Ectodermal cell (in vitro differentiated cells): Measurements from ENCODE around the gene TMEM86B.
A peak's percentile ranks its signal among the peaks of the same experiment; 100 is the strongest.
"Not testable (repeated sequence)": the region's sequence is repeated elsewhere in the genome, so short reads cannot be mapped to it uniquely, and the experiment has no call there.

Experiments used
- H3K27ac ChIP-seq: 2 replicates; pipeline ENCODE4 v1.7.0; 2013; ENCODE audit warnings: mild to moderate bottlenecking, low read depth, low read length; ENCODE audit not compliant: insufficient read depth, poor library complexity, severe bottlenecking
- H3K27me3 ChIP-seq: 2 replicates; pipeline ENCODE4 v1.7.0; 2013; ENCODE audit warnings: mild to moderate bottlenecking, low read length; ENCODE audit not compliant: insufficient read depth, control insufficient read depth, poor library complexity, severe bottlenecking
- H3K36me3 ChIP-seq: one replicate; pipeline ENCODE4 v1.7.0; 2013; ENCODE audit warnings: low read length; ENCODE audit not compliant: control insufficient read depth, insufficient read depth
- H3K4me1 ChIP-seq: one replicate; pipeline ENCODE4 v1.7.0; 2013; ENCODE audit warnings: low read length; ENCODE audit not compliant: control insufficient read depth, insufficient read depth
- H3K4me3 ChIP-seq: 2 replicates; pipeline ENCODE4 v1.7.0; 2013; ENCODE audit warnings: low read depth, low read length, control low read depth; ENCODE audit not compliant: insufficient read depth
- H3K9me3 ChIP-seq: 2 replicates; pipeline ENCODE4 v1.7.0; 2013; ENCODE audit warnings: mild to moderate bottlenecking, low read length, moderate library complexity; ENCODE audit not compliant: control insufficient read depth
- WGBS, 2 experiments: methylation state at CpG; one replicate each; pipeline ENCODE4 v1.1.7; 2013; ENCODE audit warnings: missing lambda C conversion rate in 2 of 2; 5-methylcytosine and 5-hydroxymethylcytosine counted together

Gene TMEM86B

DNA sequence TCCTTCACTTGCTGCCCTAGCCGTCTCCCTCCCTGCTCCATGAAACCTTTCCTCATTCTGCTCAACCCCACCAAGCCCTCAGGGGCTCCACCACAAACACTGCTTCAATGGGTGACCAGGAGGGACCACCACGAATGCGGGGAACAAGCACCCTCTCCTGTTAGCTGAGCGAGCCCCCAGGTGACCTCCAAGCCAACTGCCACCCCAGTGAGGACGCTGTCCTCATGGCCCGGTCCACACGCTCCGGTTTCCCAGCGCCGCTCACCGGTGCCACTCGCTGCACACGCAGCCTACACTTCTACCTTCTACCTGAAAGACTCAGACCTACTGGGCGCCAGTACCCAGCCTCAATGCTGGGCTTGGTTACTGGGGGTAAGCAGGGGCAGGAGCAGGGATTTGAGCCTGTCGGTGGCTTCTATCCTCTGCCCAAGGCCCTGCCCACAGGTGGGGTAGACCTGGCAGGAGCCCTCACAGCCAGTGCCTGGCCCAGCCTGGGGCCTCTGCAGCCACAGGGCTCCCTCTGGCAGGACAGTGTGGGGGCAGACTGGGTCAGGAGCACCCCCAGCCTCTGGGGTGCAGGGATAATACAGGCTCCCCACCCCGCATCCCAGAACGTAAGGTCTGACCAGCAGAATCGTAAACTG is 704 bp upstream of the TMEM86B start:
- 93 to 95% methylated on average over 18 of the region's 18 CpGs for WGBS, 2 experiments
- Histone ChIP-seq H3K27me3 (no peaks in the 10 kb centered on the region), H3K4me1 (no peaks in the 10 kb centered on the region), H3K27ac (no peak overlapping the region), H3K4me3 (no peak overlapping the region), H3K9me3 (no peaks in the 10 kb centered on the region), H3K36me3 (peaks cover 8% of the 10 kb centered on the region)

DNA sequence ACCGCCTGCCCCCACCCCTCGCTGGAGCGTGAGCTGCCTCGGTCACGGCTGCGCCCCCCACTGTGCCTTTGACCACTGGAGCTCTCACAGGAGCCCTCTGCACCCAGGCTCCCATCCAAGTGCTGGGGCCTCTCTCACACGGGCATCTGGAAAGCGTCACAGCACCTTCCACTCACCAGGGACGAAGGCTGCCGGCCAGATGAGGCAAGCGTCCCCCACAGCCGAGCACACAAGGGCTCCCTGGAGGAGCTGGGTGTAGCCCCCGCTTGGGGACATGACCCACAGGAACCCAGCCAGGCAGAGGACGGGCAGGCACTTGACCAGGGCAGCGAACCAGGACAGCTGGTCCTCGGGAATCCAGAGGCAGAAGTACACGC is 560 bp downstream of the TMEM86B start:
- Histone ChIP-seq H3K9me3 (no peaks in the 10 kb centered on the region), H3K27me3 (no peaks in the 10 kb centered on the region), H3K4me1 (no peaks in the 10 kb centered on the region), H3K4me3 (no peak overlapping the region), H3K27ac (no peak overlapping the region), H3K36me3 (peaks cover 8% of the 10 kb centered on the region)
- WGBS, 2 experiments, result 86% methylated on average over 17 of the region's 17 CpGs

DNA sequence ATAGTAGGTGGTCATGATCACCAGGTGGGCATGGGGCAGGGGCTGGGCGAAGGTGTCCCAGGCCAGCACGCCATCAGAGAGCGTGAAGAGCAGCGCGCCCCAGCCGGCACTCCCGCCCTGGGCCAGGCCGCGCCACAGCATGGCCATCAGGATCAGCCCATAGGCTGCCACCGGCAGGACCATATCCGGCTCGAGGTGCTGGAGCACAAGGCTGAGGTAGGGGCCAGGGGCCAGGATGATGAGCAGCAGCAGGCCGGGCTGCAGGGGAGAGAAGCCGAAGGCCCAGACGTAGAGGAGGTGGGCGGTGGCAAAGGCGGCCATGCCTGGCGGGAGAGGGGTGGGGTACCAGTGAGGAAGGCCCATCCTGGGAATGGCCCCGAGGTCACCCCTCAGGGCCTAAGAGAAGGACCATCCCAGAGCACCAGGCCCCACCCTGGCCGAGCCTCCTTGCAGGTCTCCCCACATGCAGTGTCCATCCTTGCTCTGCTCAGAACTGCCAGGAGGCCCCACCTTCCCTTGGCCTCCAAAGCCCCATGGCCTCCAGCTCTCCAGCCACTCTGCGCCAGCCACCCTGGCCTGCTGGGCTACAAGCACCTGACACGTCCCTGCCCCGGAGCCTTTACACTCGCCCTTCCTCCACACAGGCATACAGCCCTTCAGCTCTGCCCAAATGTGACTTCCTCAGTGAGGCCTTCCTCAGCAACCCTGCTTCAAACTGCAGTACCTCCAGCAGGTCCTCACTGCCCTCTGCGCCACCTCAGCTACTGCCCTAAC is 1.1 kb downstream of the TMEM86B start:
- H3K36me3 ChIP-seq, result peaks cover 8% of the 10 kb centered on the region
- no peaks in the 10 kb centered on the region for H3K4me1 ChIP-seq
- H3K4me3 ChIP-seq, result no peak overlapping the region
- no peaks in the 10 kb centered on the region for H3K9me3 ChIP-seq
- no peak overlapping the region for H3K27ac ChIP-seq
- WGBS, 2 experiments, result 94 to 95% methylated on average over 25 of the region's 25 CpGs
- H3K27me3 ChIP-seq, result no peaks in the 10 kb centered on the region

DNA sequence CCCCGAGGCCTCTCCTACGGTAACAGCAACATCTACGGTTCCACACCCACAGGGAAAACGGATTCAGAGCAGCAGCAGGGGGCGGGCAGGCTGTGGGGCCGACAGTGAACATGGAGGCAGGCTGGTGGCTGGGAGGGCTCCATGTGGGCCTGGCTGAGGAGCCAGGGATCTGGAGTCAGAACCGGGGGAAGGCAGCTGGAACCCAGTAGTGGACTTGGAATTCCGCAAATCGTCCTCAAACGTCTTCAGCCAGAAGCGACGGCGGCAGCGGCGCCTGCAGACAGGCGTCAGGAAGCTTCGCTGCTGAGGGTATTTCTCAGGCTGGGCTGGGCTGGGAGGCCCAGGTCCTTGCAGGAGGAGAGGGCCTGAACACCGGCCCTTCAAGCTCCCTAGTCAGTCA is 1.8 kb downstream of the TMEM86B start:
- H3K9me3 ChIP-seq, result no peaks in the 10 kb centered on the region
- WGBS, 2 experiments, result 88 to 90% methylated on average over 18 of the region's 18 CpGs

DNA sequence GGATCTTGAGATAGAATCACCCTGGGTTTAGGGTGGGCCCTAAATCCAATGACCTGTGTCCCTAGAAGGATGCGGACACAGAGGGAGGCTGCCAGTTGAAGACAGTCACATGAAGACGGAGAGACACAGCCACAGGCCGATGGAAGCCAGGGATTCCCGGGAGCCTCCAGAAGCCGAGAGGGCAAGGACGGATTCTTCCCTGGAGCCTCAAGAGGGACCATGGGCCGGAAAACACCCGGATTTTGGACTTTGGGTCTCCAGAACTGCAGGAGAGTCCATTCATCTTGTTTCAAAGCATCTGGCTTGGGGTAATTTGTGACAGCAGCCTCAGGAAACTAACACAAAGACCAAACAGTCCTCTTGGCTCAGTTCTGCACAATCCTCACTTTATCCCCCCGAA is 2.3 kb downstream of the TMEM86B start:
- 91 to 93% methylated on average over 9 of the region's 9 CpGs for WGBS, 2 experiments

More for the DNA sequence above, 1.8 kb downstream of the TMEM86B start:
- no peak overlapping the region for H3K27ac ChIP-seq
- H3K36me3 ChIP-seq, result peaks cover 7% of the 10 kb centered on the region
- no peak overlapping the region for H3K4me3 ChIP-seq
- H3K27me3 ChIP-seq, result no peaks in the 10 kb centered on the region
- no peaks in the 10 kb centered on the region for H3K4me1 ChIP-seq

DNA sequence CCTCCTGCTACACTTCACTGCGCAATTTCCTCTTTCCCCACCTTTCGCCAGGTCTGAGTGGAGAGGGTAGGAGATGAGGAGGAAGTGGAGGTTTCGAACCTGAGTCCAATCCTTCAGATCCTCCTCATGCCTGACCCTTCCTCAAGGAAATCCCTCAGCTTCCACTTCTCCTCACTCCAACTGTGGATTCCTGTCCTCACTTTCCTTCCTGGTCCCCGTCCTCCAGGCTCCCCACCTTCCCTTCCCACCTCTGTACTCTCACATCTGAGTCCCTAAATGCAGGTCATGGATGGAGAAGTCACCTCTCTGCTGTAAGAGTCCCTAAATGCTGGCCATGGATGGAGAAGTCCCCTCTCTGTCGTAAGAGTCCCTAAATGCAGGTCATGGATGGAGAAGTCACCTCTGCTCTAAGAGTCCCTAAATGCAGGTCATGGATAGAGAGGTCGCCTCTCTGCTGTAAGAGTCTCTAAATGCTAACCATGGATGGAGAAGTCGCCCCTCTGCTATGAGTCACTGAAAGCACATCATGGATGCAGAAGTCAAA is 3.1 kb downstream of the TMEM86B start:
- Histone ChIP-seq H3K4me1 (no peaks in the 10 kb centered on the region), H3K27me3 (no peaks in the 10 kb centered on the region), H3K27ac (no peak overlapping the region), H3K4me3 (no peak overlapping the region), H3K36me3 (no peaks in the 10 kb centered on the region), H3K9me3 (no peaks in the 10 kb centered on the region)
- WGBS, 2 experiments, result 92 to 96% methylated on average over 5 to 7 of the region's 7 CpGs

More for the DNA sequence above, 2.3 kb downstream of the TMEM86B start:
- no peak overlapping the region for H3K4me3 ChIP-seq
- H3K9me3 ChIP-seq, result no peaks in the 10 kb centered on the region
- H3K36me3 ChIP-seq, result peaks cover 2% of the 10 kb centered on the region
- no peak overlapping the region for H3K27ac ChIP-seq
- no peaks in the 10 kb centered on the region for H3K27me3 ChIP-seq
- H3K4me1 ChIP-seq, result no peaks in the 10 kb centered on the region

DNA sequence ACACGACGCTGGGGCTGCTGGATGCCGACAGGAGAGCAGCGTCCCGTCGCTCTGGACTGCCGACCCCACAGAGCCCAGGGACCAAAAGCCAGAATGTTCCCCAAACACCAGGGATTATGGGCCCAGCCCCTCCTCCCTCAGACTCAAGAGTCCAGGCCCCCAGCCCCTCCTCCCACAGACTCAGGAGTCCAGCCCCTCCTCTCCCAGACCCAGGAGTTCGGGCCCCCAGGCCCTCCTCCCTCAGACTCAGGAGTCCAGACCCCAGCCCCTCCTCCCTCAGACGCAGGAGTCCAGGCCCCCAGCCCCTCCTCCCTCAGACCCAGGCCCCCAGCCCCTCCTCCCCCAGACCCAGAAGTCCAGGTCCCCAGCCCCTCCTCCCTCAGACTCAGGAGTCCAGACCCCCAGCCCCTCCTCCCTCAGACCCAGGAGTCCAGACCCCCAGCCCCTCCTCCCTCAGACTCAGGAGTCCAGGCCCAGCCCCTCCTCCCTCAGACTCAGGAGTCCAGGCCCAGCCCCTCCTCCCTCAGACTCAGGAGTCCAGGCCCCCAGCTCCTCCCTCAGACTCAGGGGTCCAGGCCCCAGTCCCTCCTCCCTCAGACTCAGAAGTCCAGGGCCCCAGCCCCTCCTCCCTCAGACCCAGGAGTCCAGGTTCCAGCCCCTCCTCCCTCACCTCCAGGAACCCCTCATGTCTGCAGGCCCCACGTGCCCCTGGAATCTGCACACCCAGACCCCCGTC is 3.7 kb downstream of the TMEM86B start:
- WGBS, 2 experiments, result 73 to 79% methylated on average over 10 to 11 of the region's 11 CpGs
- not testable (repeated sequence) for H3K4me1 ChIP-seq, H3K9me3 ChIP-seq, H3K36me3 ChIP-seq, H3K4me3 ChIP-seq, H3K27me3 ChIP-seq
- H3K27ac ChIP-seq, result peak overlapping the region; percentile 16

DNA sequence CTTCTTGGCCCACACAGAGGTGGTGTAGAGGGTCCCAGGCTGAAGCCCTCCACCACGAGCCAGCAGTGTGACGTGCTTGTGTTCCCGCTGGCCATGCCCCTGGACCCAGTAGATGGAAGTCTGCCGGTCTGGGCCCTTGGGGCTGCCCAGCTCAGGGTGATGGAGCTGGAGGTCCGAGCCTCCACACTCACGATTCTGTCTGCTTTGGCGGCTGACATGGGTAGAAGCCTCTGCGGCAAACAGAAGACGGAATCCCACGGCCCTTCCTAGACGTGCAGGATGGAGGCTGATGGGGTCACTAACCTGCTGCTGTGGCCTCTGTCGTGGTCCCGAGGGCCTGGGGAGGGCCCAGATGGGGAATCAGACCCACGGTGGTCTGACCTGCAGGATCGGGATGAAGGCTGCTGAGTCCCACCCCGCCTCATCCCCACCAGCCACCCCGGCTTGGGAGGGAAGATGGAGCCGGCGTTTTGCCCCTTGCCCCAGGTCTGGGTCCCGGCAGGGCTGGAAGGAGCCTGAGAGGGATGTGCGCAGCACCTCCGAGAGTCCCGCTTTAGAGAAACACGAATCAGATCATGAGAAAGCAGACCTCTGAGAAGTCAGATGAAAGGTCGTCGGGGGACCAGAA is 4.4 kb downstream of the TMEM86B start:
- peak overlapping the region; percentile 26 for H3K27ac ChIP-seq
- H3K4me3 ChIP-seq, result no peak overlapping the region
- H3K4me1 ChIP-seq, result no peaks in the 10 kb centered on the region
- no peaks in the 10 kb centered on the region for H3K27me3 ChIP-seq
- H3K36me3 ChIP-seq, result no peaks in the 10 kb centered on the region
- 90 to 91% methylated on average over 26 of the region's 26 CpGs for WGBS, 2 experiments
- H3K9me3 ChIP-seq, result no peaks in the 10 kb centered on the region

DNA sequence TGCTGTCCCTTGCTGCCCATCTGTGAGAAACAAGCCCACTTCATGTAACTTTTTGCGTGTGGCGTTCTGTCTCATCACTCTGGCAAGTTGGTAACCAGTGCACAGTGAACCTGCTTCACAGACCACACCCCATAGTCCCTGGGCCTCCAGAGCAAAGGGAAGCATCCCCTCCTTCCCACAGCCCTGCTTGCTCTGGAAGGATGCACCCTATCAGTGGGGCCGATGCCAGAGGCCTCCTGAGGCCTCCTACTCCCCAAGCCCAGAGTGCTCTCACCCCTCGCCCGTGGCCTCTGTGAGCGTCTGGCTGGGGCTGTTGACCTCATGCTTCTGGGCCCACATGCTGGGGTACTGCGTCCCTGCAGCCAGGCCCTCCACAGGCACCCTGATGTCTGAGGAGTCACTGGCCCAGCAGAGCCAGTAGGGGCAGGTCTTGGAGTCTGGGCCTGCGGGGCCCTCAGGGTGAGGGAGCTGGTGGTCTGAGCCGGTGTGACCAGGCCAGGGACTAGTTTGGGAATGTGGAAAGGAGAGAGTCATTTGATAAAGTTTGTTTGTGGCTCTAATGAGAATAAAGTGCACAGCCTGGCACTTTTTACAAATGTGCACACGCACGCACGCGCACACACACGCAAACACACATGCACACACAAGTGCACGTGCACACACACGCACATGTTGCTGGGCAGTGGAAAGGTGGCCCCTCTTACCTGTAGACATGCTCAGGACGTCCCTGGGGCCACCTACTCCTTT is 5.1 kb downstream of the TMEM86B start:
- H3K4me3 ChIP-seq, result no peak overlapping the region

More for the DNA sequence above, 5.1 kb downstream of the TMEM86B start:
- H3K36me3 ChIP-seq, result no peaks in the 10 kb centered on the region
- no peaks in the 10 kb centered on the region for H3K4me1 ChIP-seq
- WGBS, 2 experiments, result 94 to 95% methylated on average over 17 of the region's 17 CpGs
- no peaks in the 10 kb centered on the region for H3K27me3 ChIP-seq
- H3K27ac ChIP-seq, result peak overlapping the region; percentile 26
- no peaks in the 10 kb centered on the region for H3K9me3 ChIP-seq
